Measurements from ENCODE around the gene TSEN34.
"Not testable (repeated sequence)": the region's sequence is repeated elsewhere in the genome, so short reads cannot be mapped to it uniquely, and the experiment has no call there.

TSEN34 gene

GRCh38 chr19:54207983-54208783 lies 17.1 kb downstream of the TSEN34 start:
- Histone ChIP-seq H3K9ac (ENCODE audit: low read depth in 1 of 2, low read length in 2 of 2) (peak overlapping the region in 1 of 2 donors; percentile 38), H3K36me3 (ENCODE audit: control insufficient read depth in 1 of 2, insufficient read depth in 2 of 2, low read length in 2 of 2) (peaks cover 24 to 57% of the 10 kb centered on the region in 2 donors), H3K4me1 (ENCODE audit: control insufficient read depth in 1 of 2, insufficient read depth in 2 of 2, low read length in 2 of 2) (peaks cover 67 to 82% of the 10 kb centered on the region in 2 donors), H3K27me3 (ENCODE audit: control insufficient read depth in 1 of 2, insufficient read depth in 2 of 2, low read length in 2 of 2) (no peaks in the 10 kb centered on the region), H3K9me3 (ENCODE audit: control insufficient read depth in 1 of 2, low read length in 2 of 2) (no peaks in the 10 kb centered on the region), H3K27ac (ENCODE audit: low read depth, low read length) (peak overlapping the region; percentile 83), H3K4me3 (ENCODE audit: low read depth in 1 of 2, low read length in 2 of 2) (peak overlapping the region in 1 of 2 donors; percentile 37)

GRCh38 chr19:54208784-54209057 lies 17.6 kb downstream of the TSEN34 start:
- H3K4me1 ChIP-seq (ENCODE audit: control insufficient read depth in 1 of 2, insufficient read depth in 2 of 2, low read length in 2 of 2) = peaks cover 63 to 77% of the 10 kb centered on the region in 2 donors
- H3K4me3 ChIP-seq (ENCODE audit: low read depth in 1 of 2, low read length in 2 of 2) = no peak overlapping the region
- H3K36me3 ChIP-seq (ENCODE audit: control insufficient read depth in 1 of 2, insufficient read depth in 2 of 2, low read length in 2 of 2) = peaks cover 22 to 52% of the 10 kb centered on the region in 2 donors
- peak overlapping the region; percentile 83 for H3K27ac ChIP-seq (ENCODE audit: low read depth, low read length)
- H3K9ac ChIP-seq (ENCODE audit: low read depth in 1 of 2, low read length in 2 of 2) = peak overlapping the region; percentile 38 to 51
- no peaks in the 10 kb centered on the region for H3K9me3 ChIP-seq (ENCODE audit: control insufficient read depth in 1 of 2, low read length in 2 of 2)
- no peaks in the 10 kb centered on the region for H3K27me3 ChIP-seq (ENCODE audit: control insufficient read depth in 1 of 2, insufficient read depth in 2 of 2, low read length in 2 of 2)

DNA sequence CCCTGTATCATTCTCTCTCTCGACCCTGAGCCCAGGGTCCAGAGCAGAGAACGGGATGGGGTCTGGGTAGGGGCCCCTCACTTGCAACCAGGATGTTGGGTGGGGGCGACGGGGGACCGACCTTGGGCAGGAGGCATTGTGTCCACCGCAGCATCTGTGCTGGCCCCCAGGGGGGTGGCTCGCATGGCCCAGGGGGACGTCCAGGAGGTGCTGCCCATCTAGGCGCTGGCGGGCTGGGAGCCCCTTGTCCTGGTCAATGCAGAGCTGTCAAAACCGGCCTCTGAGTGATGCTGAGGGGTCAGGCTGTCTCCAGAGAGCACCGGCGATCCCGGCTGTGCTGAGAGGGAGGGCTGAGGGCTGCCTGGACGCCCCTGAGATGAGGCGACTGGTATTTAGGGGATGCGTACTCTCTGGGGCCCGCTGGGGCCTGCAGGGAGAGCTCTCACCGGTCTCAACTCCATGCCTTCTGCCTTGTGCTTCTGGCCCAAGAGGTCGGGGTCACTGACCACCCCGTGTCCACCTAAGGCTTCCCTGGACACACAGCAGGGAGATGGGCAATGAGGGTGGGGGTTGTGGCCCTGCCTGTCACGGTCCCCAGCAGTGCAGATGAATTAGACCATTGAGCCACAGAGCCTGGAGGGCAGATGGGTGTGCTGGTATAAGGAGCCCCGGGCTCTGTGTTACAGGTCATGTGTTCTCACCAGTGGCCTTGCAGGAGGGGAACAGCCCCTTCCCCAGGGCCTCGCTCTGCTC lies 18.1 kb downstream of the TSEN34 start:
- Histone ChIP-seq H3K36me3 (ENCODE audit: control insufficient read depth in 1 of 2, insufficient read depth in 2 of 2, low read length in 2 of 2) (peaks cover 22 to 47% of the 10 kb centered on the region in 2 donors), H3K27me3 (ENCODE audit: control insufficient read depth in 1 of 2, insufficient read depth in 2 of 2, low read length in 2 of 2) (no peaks in the 10 kb centered on the region), H3K9me3 (ENCODE audit: control insufficient read depth in 1 of 2, low read length in 2 of 2) (no peaks in the 10 kb centered on the region), H3K9ac (ENCODE audit: low read depth in 1 of 2, low read length in 2 of 2) (peak overlapping the region; percentile 51 to 75), H3K4me1 (ENCODE audit: control insufficient read depth in 1 of 2, insufficient read depth in 2 of 2, low read length in 2 of 2) (peaks cover 58 to 72% of the 10 kb centered on the region in 2 donors), H3K27ac (ENCODE audit: low read depth, low read length) (peak overlapping the region; percentile 83), H3K4me3 (ENCODE audit: low read depth in 1 of 2, low read length in 2 of 2) (peak overlapping the region; percentile 25 to 32)

DNA sequence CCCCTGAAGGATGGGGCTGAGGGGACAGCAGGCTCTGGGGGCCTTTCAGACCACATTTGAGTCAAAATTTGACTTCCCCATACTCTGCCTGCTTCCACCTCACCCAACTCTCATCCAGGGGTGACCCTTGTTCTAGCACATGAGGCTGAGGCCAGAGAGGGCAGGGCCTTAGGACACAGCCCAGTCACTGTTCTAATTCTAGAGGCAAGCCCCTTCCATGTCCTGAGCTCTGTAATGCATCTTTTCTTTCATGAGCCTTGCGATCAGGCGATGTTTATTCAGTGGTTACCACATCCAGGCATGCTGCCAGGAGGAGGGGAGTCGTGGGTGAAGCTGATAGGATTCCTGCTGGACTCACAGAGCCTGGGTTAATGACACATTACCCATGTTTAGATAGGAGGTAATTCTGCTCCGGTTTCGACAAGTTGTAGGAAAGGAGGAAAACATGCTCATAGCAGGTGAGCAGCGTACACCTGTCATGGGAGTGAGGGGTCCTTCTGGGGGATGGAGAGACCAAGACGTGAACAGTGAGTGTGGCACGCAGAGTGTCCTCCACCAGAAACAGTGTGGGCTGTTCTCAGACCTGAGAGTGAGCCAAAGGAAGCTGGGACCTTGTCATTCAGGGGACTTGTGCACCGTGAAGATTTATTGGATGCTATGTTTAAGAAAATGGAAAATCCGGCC lies 18.8 kb downstream of the TSEN34 start:
- Histone ChIP-seq H3K36me3 (ENCODE audit: control insufficient read depth in 1 of 2, insufficient read depth in 2 of 2, low read length in 2 of 2) (peaks cover 22 to 39% of the 10 kb centered on the region in 2 donors), H3K27me3 (ENCODE audit: control insufficient read depth in 1 of 2, insufficient read depth in 2 of 2, low read length in 2 of 2) (no peaks in the 10 kb centered on the region), H3K4me1 (ENCODE audit: control insufficient read depth in 1 of 2, insufficient read depth in 2 of 2, low read length in 2 of 2) (peaks cover 51 to 65% of the 10 kb centered on the region in 2 donors), H3K9me3 (ENCODE audit: control insufficient read depth in 1 of 2, low read length in 2 of 2) (no peaks in the 10 kb centered on the region), H3K9ac (ENCODE audit: low read depth in 1 of 2, low read length in 2 of 2) (peak overlapping the region; percentile 51 to 75), H3K4me3 (ENCODE audit: low read depth in 1 of 2, low read length in 2 of 2) (peak overlapping the region; percentile 32 to 51), H3K27ac (ENCODE audit: low read depth, low read length) (peak overlapping the region; percentile 83)

- Histone ChIP-seq H3K4me1 (ENCODE audit: control insufficient read depth in 1 of 2, insufficient read depth in 2 of 2, low read length in 2 of 2) (peaks cover 44 to 53% of the 10 kb centered on the region in 2 donors), H3K9me3 (ENCODE audit: control insufficient read depth in 1 of 2, low read length in 2 of 2) (no peaks in the 10 kb centered on the region), H3K27me3 (ENCODE audit: control insufficient read depth in 1 of 2, insufficient read depth in 2 of 2, low read length in 2 of 2) (no peaks in the 10 kb centered on the region), H3K4me3 (ENCODE audit: low read depth in 1 of 2, low read length in 2 of 2) (peak overlapping the region; percentile 12 to 52), H3K36me3 (ENCODE audit: control insufficient read depth in 1 of 2, insufficient read depth in 2 of 2, low read length in 2 of 2) (peaks cover 15 to 27% of the 10 kb centered on the region in 2 donors), H3K27ac (ENCODE audit: low read depth, low read length) (peak overlapping the region; percentile 72), H3K9ac (ENCODE audit: low read depth in 1 of 2, low read length in 2 of 2) (peak overlapping the region in 1 of 2 donors; percentile 25)
Measured at GRCh38 chr19:54211235-54211634, 20.1 kb downstream of the TSEN34 start.

- peaks cover 19 to 23% of the 10 kb centered on the region in 2 donors for H3K4me1 ChIP-seq (ENCODE audit: control insufficient read depth in 1 of 2, insufficient read depth in 2 of 2, low read length in 2 of 2)
- not testable (repeated sequence) for H3K9ac ChIP-seq (ENCODE audit: low read depth in 1 of 2, low read length in 2 of 2); H3K9me3 ChIP-seq (ENCODE audit: control insufficient read depth in 1 of 2, low read length in 2 of 2); H3K36me3 ChIP-seq (ENCODE audit: control insufficient read depth in 1 of 2, insufficient read depth in 2 of 2, low read length in 2 of 2); H3K27me3 ChIP-seq (ENCODE audit: control insufficient read depth in 1 of 2, insufficient read depth in 2 of 2, low read length in 2 of 2); H3K27ac ChIP-seq (ENCODE audit: low read depth, low read length); H3K4me3 ChIP-seq (ENCODE audit: low read depth in 1 of 2, low read length in 2 of 2)
Measured at GRCh38 chr19:54214217-54214616, 23.1 kb downstream of the TSEN34 start.

DNA sequence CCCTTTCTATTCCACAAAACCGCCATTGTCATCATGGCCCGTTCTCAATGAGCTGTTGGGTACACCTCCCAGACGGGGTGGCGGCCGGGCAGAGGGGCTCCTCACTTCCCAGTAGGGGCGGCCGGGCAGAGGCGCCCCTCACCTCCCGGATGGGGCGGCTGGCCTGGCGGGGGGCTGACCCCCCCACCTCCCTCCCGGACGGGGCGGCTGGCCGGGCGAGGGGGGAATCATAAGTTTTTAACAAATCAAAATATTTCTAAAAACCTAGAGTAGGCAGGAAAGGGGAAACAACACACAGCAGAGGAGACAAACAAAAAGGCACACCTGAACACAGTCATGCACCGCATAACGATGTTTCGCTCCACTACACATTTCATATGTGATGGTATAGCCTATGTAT lies 23.6 kb downstream of the TSEN34 start:
- H3K4me1 ChIP-seq (ENCODE audit: control insufficient read depth in 1 of 2, insufficient read depth in 2 of 2, low read length in 2 of 2) = peaks cover 13 to 18% of the 10 kb centered on the region in 2 donors
- H3K27me3 ChIP-seq (ENCODE audit: control insufficient read depth in 1 of 2, insufficient read depth in 2 of 2, low read length in 2 of 2); H3K9ac ChIP-seq (ENCODE audit: low read depth in 1 of 2, low read length in 2 of 2); H3K27ac ChIP-seq (ENCODE audit: low read depth, low read length); H3K36me3 ChIP-seq (ENCODE audit: control insufficient read depth in 1 of 2, insufficient read depth in 2 of 2, low read length in 2 of 2); H3K4me3 ChIP-seq (ENCODE audit: low read depth in 1 of 2, low read length in 2 of 2); H3K9me3 ChIP-seq (ENCODE audit: control insufficient read depth in 1 of 2, low read length in 2 of 2): not testable (repeated sequence)

DNA sequence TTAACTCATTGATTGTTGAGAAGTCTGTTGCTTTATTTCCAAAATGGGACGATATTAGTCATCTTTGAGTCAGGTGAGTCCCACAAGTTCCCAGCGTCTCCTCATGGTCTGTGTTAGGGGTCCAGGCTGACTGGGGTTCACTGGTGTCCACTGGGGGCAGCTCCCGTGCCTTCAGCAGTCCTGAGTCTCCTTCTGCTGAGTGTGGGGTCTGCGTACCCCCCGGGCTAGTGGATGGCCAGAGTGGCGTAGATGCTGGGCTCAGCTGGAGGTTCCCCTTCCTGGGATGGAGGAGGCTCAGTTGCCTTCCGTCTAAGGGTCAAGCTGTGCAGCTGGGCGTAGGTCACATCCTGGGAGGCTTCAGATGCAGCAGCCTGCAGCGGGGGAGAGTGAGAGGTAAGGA lies 25.8 kb downstream of the TSEN34 start:
- Histone ChIP-seq H3K4me1 (ENCODE audit: control insufficient read depth in 1 of 2, insufficient read depth in 2 of 2, low read length in 2 of 2) (no peaks in the 10 kb centered on the region), H3K36me3 (ENCODE audit: control insufficient read depth in 1 of 2, insufficient read depth in 2 of 2, low read length in 2 of 2) (no peaks in the 10 kb centered on the region), H3K9me3 (ENCODE audit: control insufficient read depth in 1 of 2, low read length in 2 of 2) (no peaks in the 10 kb centered on the region), H3K27ac (ENCODE audit: low read depth, low read length) (no peak overlapping the region), H3K4me3 (ENCODE audit: low read depth in 1 of 2, low read length in 2 of 2) (no peak overlapping the region), H3K9ac (ENCODE audit: low read depth in 1 of 2, low read length in 2 of 2) (no peak overlapping the region), H3K27me3 (ENCODE audit: control insufficient read depth in 1 of 2, insufficient read depth in 2 of 2, low read length in 2 of 2) (no peaks in the 10 kb centered on the region)

DNA sequence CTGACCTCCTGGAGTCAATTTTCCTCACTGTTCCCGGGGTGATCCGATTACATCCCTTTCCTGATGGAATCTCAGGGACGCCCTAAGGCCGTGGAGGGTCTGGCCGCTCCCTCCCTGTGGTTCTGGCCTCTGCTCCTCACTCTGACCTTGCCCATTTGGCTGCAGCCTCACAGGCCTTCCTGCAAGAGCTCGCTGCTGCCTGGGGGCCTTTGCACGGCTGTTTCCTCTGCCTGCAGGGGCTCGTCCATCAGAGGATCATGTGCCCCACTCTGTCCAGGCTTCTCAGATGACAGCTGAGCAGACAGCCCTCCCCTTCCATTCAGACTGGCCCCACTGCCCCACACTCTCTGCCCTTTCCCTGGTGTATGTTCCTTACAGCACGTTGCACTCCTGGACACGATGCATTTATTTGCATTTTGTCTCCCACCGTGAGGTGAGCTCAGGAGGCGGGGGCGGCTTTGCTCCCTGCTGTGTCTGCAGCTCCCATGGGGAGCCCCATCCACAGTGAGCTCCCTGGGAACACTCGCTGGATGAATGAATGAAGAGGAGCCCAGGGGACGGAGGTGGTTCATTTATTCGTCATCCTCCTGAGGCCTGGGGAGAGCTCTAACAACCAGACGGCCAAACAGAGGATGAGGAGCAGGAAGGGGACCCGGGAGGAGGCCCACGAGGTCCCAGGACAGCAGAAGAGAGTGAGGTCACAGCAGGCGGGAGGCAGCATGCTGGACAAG lies 26.6 kb downstream of the TSEN34 start:
- H3K4me3 ChIP-seq (ENCODE audit: low read depth in 1 of 2, low read length in 2 of 2); H3K9me3 ChIP-seq (ENCODE audit: control insufficient read depth in 1 of 2, low read length in 2 of 2); H3K9ac ChIP-seq (ENCODE audit: low read depth in 1 of 2, low read length in 2 of 2): not testable (repeated sequence)

More for the DNA sequence above, 26.6 kb downstream of the TSEN34 start:
- H3K36me3 ChIP-seq (ENCODE audit: control insufficient read depth in 1 of 2, insufficient read depth in 2 of 2, low read length in 2 of 2); H3K27ac ChIP-seq (ENCODE audit: low read depth, low read length); H3K27me3 ChIP-seq (ENCODE audit: control insufficient read depth in 1 of 2, insufficient read depth in 2 of 2, low read length in 2 of 2); H3K4me1 ChIP-seq (ENCODE audit: control insufficient read depth in 1 of 2, insufficient read depth in 2 of 2, low read length in 2 of 2): not testable (repeated sequence)
